NAMALWA (cell line): Measurements from ENCODE around the gene NRXN3.

Experiments used
- DNase-seq: peaks from one replicate; pipeline ENCODE4 v3.0.0-alpha.2; 2015; ENCODE audit warnings: low spot score

Gene NRXN3

GRCh38 chr14:79480212-79480611 lies 1310.0 kb downstream of the NRXN3 start:
- DNase-seq: no peak

GRCh38 chr14:79482825-79483224 lies 1312.7 kb downstream of the NRXN3 start:
- DNase-seq: no peak

- DNase-seq: no peak
Observed at GRCh38 chr14:79483477-79484388, 1313.6 kb downstream of the NRXN3 start.

GRCh38 chr14:79487632-79488031 lies 1317.5 kb downstream of the NRXN3 start:
- no peak for DNase-seq

GRCh38 chr14:79491161-79491560 lies 1321.0 kb downstream of the NRXN3 start:
- DNase-seq: no peak

- DNase-seq: no peak
Observed at GRCh38 chr14:79493081-79493645, 1323.0 kb downstream of the NRXN3 start.

- DNase-seq: no peak
Observed at GRCh38 chr14:79496701-79497100, 1326.5 kb downstream of the NRXN3 start.

GRCh38 chr14:79500489-79500888 lies 1330.3 kb downstream of the NRXN3 start:
- DNase-seq: no peak

- no peak for DNase-seq
Observed at GRCh38 chr14:79502136-79502750, 1332.1 kb downstream of the NRXN3 start.

- DNase-seq: no peak
Observed at GRCh38 chr14:79502751-79503148, 1332.6 kb downstream of the NRXN3 start.

GRCh38 chr14:79510659-79511058 lies 1340.5 kb downstream of the NRXN3 start:
- DNase-seq: no peak

GRCh38 chr14:79511146-79511545 lies 1341.0 kb downstream of the NRXN3 start:
- DNase-seq: no peak

- DNase-seq: no peak
Observed at GRCh38 chr14:79513446-79513845, 1343.3 kb downstream of the NRXN3 start.

GRCh38 chr14:79514700-79515099 lies 1344.5 kb downstream of the NRXN3 start:
- no peak for DNase-seq

- no peak for DNase-seq
Observed at GRCh38 chr14:79515158-79515557, 1345.0 kb downstream of the NRXN3 start.

- DNase-seq: no peak
Observed at GRCh38 chr14:79516009-79516408, 1345.8 kb downstream of the NRXN3 start.

GRCh38 chr14:79525416-79525815 lies 1355.2 kb downstream of the NRXN3 start:
- no peak for DNase-seq

GRCh38 chr14:79528828-79529416 lies 1358.7 kb downstream of the NRXN3 start:
- no peak for DNase-seq

GRCh38 chr14:79530555-79530954 lies 1360.4 kb downstream of the NRXN3 start:
- no peak for DNase-seq

GRCh38 chr14:79534703-79535353 lies 1364.7 kb downstream of the NRXN3 start:
- DNase-seq: no peak

GRCh38 chr14:79540394-79540793 lies 1370.2 kb downstream of the NRXN3 start:
- no peak for DNase-seq

- no peak for DNase-seq
Observed at GRCh38 chr14:79542121-79542520, 1371.9 kb downstream of the NRXN3 start.
